Mesenchymal stem cell (in vitro differentiated cells and primary cell): ENCODE measurements around the gene CCT8.

Source experiments
- DNase-seq: peaks from one replicate; pipeline ENCODE4 v3.0.0-alpha.2; 2013
- H2AFZ ChIP-seq: one replicate; pipeline ENCODE4 v1.6.1; 2013; ENCODE audit warnings: low read depth, mild to moderate bottlenecking, control low read depth, inconsistent platforms, low read length, moderate library complexity
- H2AK5ac ChIP-seq: 2 replicates; pipeline ENCODE4 v1.6.1; 2013; ENCODE audit warnings: low read length, moderate library complexity, mild to moderate bottlenecking, inconsistent platforms; ENCODE audit not compliant: severe bottlenecking
- H2BK120ac ChIP-seq: one replicate; pipeline ENCODE4 v1.6.1; 2013; ENCODE audit warnings: low read depth, mild to moderate bottlenecking, inconsistent platforms, low read length, moderate library complexity
- H2BK12ac ChIP-seq, 2 experiments: one replicate each; pipeline ENCODE4 v1.6.1; 2013; ENCODE audit warnings: inconsistent platforms in 2 of 2, low read length in 2 of 2, mild to moderate bottlenecking in 2 of 2, moderate library complexity in 2 of 2, control low read depth in 1 of 2
- H2BK15ac ChIP-seq: one replicate; pipeline ENCODE4 v1.6.1; 2013; ENCODE audit warnings: mild to moderate bottlenecking, low read depth, inconsistent platforms; ENCODE audit not compliant: poor library complexity, severe bottlenecking
- H2BK5ac ChIP-seq: 2 replicates; pipeline ENCODE4 v1.6.1; 2013; ENCODE audit warnings: low read depth, mild to moderate bottlenecking, low read length, control low read depth, inconsistent platforms; ENCODE audit not compliant: poor library complexity, severe bottlenecking
- H3K14ac ChIP-seq, 2 experiments: one replicate each; pipeline ENCODE4 v1.6.1; 2013; ENCODE audit warnings: inconsistent platforms in 2 of 2, low read length in 2 of 2, control low read depth in 1 of 2, mild to moderate bottlenecking in 1 of 2, moderate library complexity in 1 of 2
- H3K18ac ChIP-seq, 2 experiments: one replicate each; pipeline ENCODE4 v1.6.1; 2013; ENCODE audit warnings: inconsistent platforms in 2 of 2, low read length in 2 of 2, control low read depth in 1 of 2, low read depth in 1 of 2, mild to moderate bottlenecking in 1 of 2
- H3K23ac ChIP-seq, 2 experiments: one replicate each; pipeline ENCODE4 v1.6.1; 2013; ENCODE audit warnings: inconsistent platforms in 2 of 2, low read length in 2 of 2, mild to moderate bottlenecking in 2 of 2, moderate library complexity in 2 of 2, control low read depth in 1 of 2
- H3K27ac ChIP-seq: 2 replicates; pipeline ENCODE4 v1.5.1; 2013; ENCODE audit warnings: mild to moderate bottlenecking, moderate library complexity, low read length, control low read depth, inconsistent platforms; ENCODE audit not compliant: poor library complexity, severe bottlenecking
- H3K27me3 ChIP-seq, 2 experiments: 2 replicates each; pipeline versions ENCODE4 v1.6.1 to v1.7.0; 2013; ENCODE audit warnings: low read length in 2 of 2, mild to moderate bottlenecking in 2 of 2, moderate library complexity in 2 of 2, control low read depth in 1 of 2, inconsistent platforms in 1 of 2; ENCODE audit not compliant: control insufficient read depth in 1 of 2, insufficient read depth in 1 of 2
- H3K36me3 ChIP-seq, 2 experiments: 2 replicates each; pipeline versions ENCODE4 v1.6.1 to v1.7.0; 2013; ENCODE audit warnings: low read length in 2 of 2, control low read depth in 1 of 2, inconsistent platforms in 1 of 2, low read depth in 1 of 2, mild to moderate bottlenecking in 1 of 2; ENCODE audit not compliant: insufficient read depth in 2 of 2, control insufficient read depth in 1 of 2
- H3K4ac ChIP-seq, 2 experiments: one replicate each; pipeline ENCODE4 v1.6.1; 2013; ENCODE audit warnings: inconsistent platforms in 2 of 2, low read length in 2 of 2, mild to moderate bottlenecking in 2 of 2, moderate library complexity in 2 of 2, control low read depth in 1 of 2, low read depth in 1 of 2
- H3K4me1 ChIP-seq: 2 replicates; pipeline ENCODE4 v1.6.1; 2013; ENCODE audit warnings: low read depth, low read length, control low read depth; ENCODE audit not compliant: control insufficient read depth, insufficient read depth
- H3K4me2 ChIP-seq: 2 replicates; pipeline ENCODE4 v1.6.1; 2013; ENCODE audit warnings: low read length, mild to moderate bottlenecking, inconsistent platforms; ENCODE audit not compliant: poor library complexity, severe bottlenecking
- H3K4me3 ChIP-seq, 2 experiments: 2 replicates each; pipeline versions ENCODE4 v1.5.1 to v1.7.0; 2013; ENCODE audit warnings: low read length in 2 of 2, mild to moderate bottlenecking in 2 of 2, control low read depth in 1 of 2, low read depth in 1 of 2; ENCODE audit not compliant: insufficient read depth in 1 of 2
- H3K79me1 ChIP-seq: replicated peaks from 2 replicates; pipeline ENCODE4 v1.6.1; 2013; ENCODE audit warnings: mild to moderate bottlenecking, control low read depth, low read length, inconsistent platforms; ENCODE audit not compliant: poor library complexity, severe bottlenecking
- H3K9ac ChIP-seq: 2 replicates; pipeline ENCODE4 v1.7.0; 2013; ENCODE audit warnings: mild to moderate bottlenecking, low read length, moderate library complexity
- H3K9me3 ChIP-seq: 2 replicates; pipeline ENCODE4 v1.7.0; 2013; ENCODE audit warnings: mild to moderate bottlenecking, low read length; ENCODE audit not compliant: control insufficient read depth
- H4K8ac ChIP-seq: one replicate; pipeline ENCODE4 v1.6.1; 2013; ENCODE audit warnings: inconsistent platforms, mild to moderate bottlenecking, low read length, moderate library complexity
- H4K91ac ChIP-seq: one replicate; pipeline ENCODE4 v1.6.1; 2013; ENCODE audit warnings: mild to moderate bottlenecking, low read length, inconsistent platforms
- WGBS: methylation state at CpG from one replicate; pipeline ENCODE4 v1.1.7; 2013; ENCODE audit warnings: mixed read lengths; 5-methylcytosine and 5-hydroxymethylcytosine counted together

Gene CCT8

GRCh38 chr21:29114765-29115500 is 41.5 kb upstream of the CCT8 start:
- Histone ChIP-seq H3K79me1 (no peaks in the 10 kb centered on the region), H3K9me3 (no peaks in the 10 kb centered on the region), H4K91ac (no peak overlapping the region), H2AFZ (peak overlapping the region; percentile 71), H2BK12ac (peak overlapping the region in 1 of 2 experiments; percentile 71), H3K23ac (no peak overlapping the region), H3K9ac (no peak overlapping the region), H3K4me1 (peaks cover 15% of the 10 kb centered on the region), H2BK120ac (peak overlapping the region; percentile 66), H3K27ac (peak overlapping the region; percentile 88), H2BK5ac (peak overlapping the region; percentile 53), H3K4me3 (no peak overlapping the region), H3K36me3 (peaks cover 0 to 3% of the 10 kb centered on the region in 2 experiments), H2BK15ac (no peak overlapping the region), H3K4me2 (no peak overlapping the region), H2AK5ac (peak overlapping the region; percentile 100), H3K4ac (peak overlapping the region in 1 of 2 experiments; percentile 24), H4K8ac (no peak overlapping the region), H3K14ac (no peak overlapping the region), H3K27me3 (no peaks in the 10 kb centered on the region), H3K18ac (peak overlapping the region; percentile 21 to 75)
- DNase-seq, result peak; percentile 87
- 8% methylated on average over 3 of the region's 5 CpGs for WGBS

GRCh38 chr21:29105218-29105617 is 31.8 kb upstream of the CCT8 start:
- no peak overlapping the region for H4K8ac ChIP-seq
- H2AFZ ChIP-seq, result no peak overlapping the region
- WGBS, result 9% methylated on average over 3 of the region's 3 CpGs
- no peaks in the 10 kb centered on the region for H3K79me1 ChIP-seq
- no peak overlapping the region for H3K4ac ChIP-seq
- H2AK5ac ChIP-seq, result peak overlapping the region; percentile 79
- no peak overlapping the region for H4K91ac ChIP-seq
- no peaks in the 10 kb centered on the region for H3K27me3 ChIP-seq
- H3K36me3 ChIP-seq, result peaks cover 0 to 7% of the 10 kb centered on the region in 2 experiments
- no peak overlapping the region for H3K9ac ChIP-seq
- no peak overlapping the region for H3K4me2 ChIP-seq
- no peak overlapping the region for H3K18ac ChIP-seq
- DNase-seq, result peak; percentile 45
- H2BK120ac ChIP-seq, result no peak overlapping the region
- no peak overlapping the region for H3K23ac ChIP-seq
- no peak overlapping the region for H3K14ac ChIP-seq
- no peak overlapping the region for H3K4me3 ChIP-seq
- H3K4me1 ChIP-seq, result peaks cover 7% of the 10 kb centered on the region
- H2BK12ac ChIP-seq, result no peak overlapping the region
- H2BK15ac ChIP-seq, result no peak overlapping the region
- no peaks in the 10 kb centered on the region for H3K9me3 ChIP-seq
- H2BK5ac ChIP-seq, result no peak overlapping the region
- H3K27ac ChIP-seq, result peak overlapping the region; percentile 71

- DNase-seq, result peak; percentile 10
- H3K27ac ChIP-seq, result peak overlapping the region; percentile 71
- H3K9me3 ChIP-seq, result no peaks in the 10 kb centered on the region
- peaks cover 7% of the 10 kb centered on the region for H3K4me1 ChIP-seq
- H3K4me3 ChIP-seq, result no peak overlapping the region
- peaks cover 0 to 7% of the 10 kb centered on the region in 2 experiments for H3K36me3 ChIP-seq
- no peak overlapping the region for H3K14ac ChIP-seq
- H3K23ac ChIP-seq, result no peak overlapping the region
- H2BK120ac ChIP-seq, result no peak overlapping the region
- 83% methylated on average over 7 of the region's 7 CpGs for WGBS
- H3K9ac ChIP-seq, result no peak overlapping the region
- H2BK12ac ChIP-seq, result peak overlapping the region; percentile 2 to 59
- no peak overlapping the region for H2BK15ac ChIP-seq
- H2BK5ac ChIP-seq, result no peak overlapping the region
- H2AFZ ChIP-seq, result no peak overlapping the region
- no peak overlapping the region for H3K18ac ChIP-seq
- H4K8ac ChIP-seq, result no peak overlapping the region
- H3K4me2 ChIP-seq, result no peak overlapping the region
- H3K79me1 ChIP-seq, result no peaks in the 10 kb centered on the region
- no peaks in the 10 kb centered on the region for H3K27me3 ChIP-seq
- no peak overlapping the region for H3K4ac ChIP-seq
- H2AK5ac ChIP-seq, result no peak overlapping the region
- no peak overlapping the region for H4K91ac ChIP-seq
These were observed 30.8 kb upstream of the CCT8 start for GRCh38 chr21:29104239-29104708.

GRCh38 chr21:29102791-29103257 is 29.4 kb upstream of the CCT8 start:
- Histone ChIP-seq H3K27me3 (no peaks in the 10 kb centered on the region), H3K23ac (no peak overlapping the region), H3K4me1 (peaks cover 7% of the 10 kb centered on the region), H3K4ac (no peak overlapping the region), H3K14ac (no peak overlapping the region), H2BK12ac (no peak overlapping the region), H2BK15ac (no peak overlapping the region), H2BK5ac (no peak overlapping the region), H3K4me3 (no peak overlapping the region), H2BK120ac (no peak overlapping the region), H3K9ac (no peak overlapping the region), H2AFZ (no peak overlapping the region), H3K27ac (no peak overlapping the region), H3K4me2 (no peak overlapping the region), H2AK5ac (no peak overlapping the region), H3K18ac (no peak overlapping the region), H3K9me3 (no peaks in the 10 kb centered on the region), H4K8ac (no peak overlapping the region), H4K91ac (no peak overlapping the region), H3K79me1 (no peaks in the 10 kb centered on the region), H3K36me3 (peaks cover 0 to 7% of the 10 kb centered on the region in 2 experiments)
- DNase-seq, result peak; percentile 63
- 100% methylated on average over 2 of the region's 2 CpGs for WGBS
